Left lobe of liver (tissue), 2 donors: ENCODE results near the gene PPP1R9B. TPM values are rescaled to one million over a fixed set of nuclear protein-coding genes. Genes with fewer than 3 reads are reported as not detected.

Experiments
- ATAC-seq: fragments of 200-7000 bp; cut with Tn5 transposase; one replicate; pipeline ENCODE4 v1.9.1; 2020; ENCODE audit warnings: mild to moderate bottlenecking, moderate library complexity
- DNase-seq: peaks from one replicate; pipeline ENCODE4 v3.0.0-alpha.2; 2020; ENCODE audit warnings: low spot score
- total RNA-seq: library from RNA; stranded (reverse); gene quantifications from one replicate; pipeline ENCODE4 v1.2.1, GENCODE V29; 2021
- donor health status: DM: no; HTN: no; CAD: no; lungs with moderate emphysema.
- donor health status: DM: no; HTN: yes; CAD: no.

The PPP1R9B gene
- total RNA-seq, 1 donor from 2014 or later, result 18.1 TPM

DNA sequence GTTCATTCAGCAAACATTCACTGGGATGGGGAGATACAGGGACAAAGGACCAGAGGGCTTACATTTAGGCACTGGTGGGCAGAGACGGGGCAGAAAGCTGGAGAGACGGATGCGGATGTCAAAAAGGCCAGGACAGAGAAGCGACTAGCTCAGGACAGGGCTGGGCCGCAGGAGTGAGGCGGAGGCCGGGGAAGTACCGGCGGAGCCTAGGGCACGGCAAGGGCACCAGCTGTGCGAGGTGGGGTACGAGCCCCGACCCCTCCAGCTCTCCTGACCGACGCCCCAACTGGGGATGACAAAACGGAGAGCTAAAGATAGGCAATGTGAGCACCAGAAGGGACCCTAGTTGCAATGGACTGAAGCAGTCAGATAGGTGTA, 11.4 kb upstream of the PPP1R9B start:
- DNase-seq, result no peak
- no peak for ATAC-seq

DNA sequence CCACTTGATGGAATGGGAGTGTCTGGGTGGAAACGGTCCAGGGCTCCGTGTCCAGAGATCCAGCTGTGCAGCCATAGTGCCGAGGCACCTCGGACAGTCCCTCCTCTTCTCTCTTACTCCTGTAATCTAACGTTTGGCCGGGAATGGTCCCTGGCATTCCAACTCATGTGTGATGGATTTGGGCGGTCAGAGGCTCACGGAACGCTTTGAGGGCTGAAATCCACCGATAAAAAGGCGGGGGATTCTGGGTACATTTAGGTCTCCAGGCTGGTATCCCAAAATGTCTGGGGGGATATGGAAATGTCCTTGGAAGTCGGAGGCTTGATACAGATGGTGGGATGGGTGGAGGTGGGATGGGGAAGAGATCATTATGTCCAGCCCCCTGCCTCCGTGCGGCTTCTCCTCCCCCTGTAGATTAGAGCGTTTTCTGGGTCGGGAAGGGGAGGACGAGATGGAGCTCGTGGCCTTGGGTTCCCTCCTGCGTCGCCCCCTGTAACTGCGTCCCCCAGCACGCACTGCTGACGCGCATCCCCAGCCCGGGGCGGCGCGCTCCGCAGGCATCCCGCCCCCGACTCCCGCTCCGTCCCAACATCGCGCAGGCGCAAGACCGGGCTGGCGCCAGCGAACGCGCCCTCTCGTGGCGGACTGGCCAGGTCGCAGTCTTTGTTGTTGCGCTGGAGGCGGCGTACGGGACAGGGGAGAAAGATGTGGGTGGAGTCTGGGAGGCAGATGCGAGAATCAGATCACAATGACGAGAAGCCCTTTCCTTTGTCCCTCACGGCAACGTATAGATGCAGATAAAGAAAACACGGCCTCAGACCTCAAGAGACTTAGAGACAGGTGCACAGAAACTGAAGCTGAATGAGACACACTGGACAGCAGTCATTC, 10.8 kb upstream of the PPP1R9B start:
- peak; percentile 91 for DNase-seq
- peak; percentile 99 for ATAC-seq

DNA sequence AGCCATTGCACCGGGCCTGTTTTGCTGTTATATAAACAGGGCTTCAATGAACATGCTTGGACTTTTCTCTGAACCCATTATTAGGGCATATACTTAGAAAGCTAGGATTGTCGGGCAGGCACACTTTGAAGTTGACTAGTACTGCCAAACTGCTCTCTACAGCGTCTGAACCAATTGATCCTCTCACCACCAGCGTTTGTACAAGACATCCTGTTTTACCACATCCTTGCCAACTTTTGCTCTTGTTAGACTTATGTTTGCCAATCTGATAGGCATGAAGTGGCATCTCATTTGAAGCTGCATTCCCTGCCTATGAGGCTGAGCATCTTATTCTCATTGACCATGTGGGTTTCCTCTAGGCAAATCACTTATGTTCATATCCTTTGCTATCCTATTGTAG, 7.4 kb upstream of the PPP1R9B start:
- no peak for ATAC-seq
- DNase-seq, result no peak

DNA sequence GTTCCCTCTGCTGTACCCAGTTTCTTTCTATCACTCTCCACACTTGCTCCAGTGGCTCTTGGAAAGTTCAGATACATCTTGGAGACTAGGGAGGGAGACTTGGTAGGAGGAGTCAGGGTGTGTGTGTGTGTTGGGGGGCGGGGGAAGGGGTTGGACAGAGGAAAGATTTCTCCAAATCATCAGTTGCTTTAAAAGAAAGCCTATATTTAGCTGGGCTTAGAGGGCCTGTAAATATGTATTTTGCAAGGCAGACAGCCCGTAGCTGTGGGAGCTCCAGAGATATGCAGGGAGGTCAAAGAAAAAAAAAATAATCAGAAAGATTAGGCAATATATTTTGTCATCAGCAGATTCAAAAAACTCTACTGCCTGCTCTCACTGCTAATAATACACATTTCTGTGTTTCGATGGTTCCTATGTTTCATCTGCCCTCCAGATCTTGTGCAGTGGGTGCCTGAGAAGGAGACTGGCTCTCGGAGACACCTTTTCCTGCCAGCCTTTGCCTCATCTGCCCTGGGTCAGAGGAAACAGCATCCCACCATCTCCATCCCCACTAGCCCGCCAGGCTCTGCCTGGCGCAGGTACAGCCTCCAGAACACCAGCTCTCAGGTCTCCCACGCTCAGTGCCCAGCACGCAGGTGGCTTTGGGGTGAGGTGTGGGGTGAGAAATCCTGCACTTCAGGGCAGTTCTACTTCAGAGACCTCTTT, 4.8 kb upstream of the PPP1R9B start:
- ATAC-seq, result no peak
- no peak for DNase-seq

DNA sequence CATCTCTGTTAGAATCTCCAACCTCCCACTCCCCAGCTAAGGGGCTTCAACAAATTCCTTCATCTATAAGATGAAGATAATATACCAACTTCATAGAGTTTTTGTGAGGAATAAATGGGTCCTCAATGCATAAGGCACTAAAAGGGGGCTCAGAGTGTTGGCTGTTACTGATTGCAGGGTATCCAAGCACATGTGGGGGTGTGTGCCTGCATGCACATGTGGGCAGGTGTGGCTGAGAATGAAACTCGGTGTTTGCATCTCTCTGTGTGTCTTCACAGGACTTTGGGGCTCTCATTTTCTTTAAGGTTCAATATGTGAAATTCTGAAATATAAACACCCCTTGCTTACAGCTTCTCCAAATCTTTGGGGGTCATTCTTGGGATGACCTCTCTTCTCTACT, 4.1 kb upstream of the PPP1R9B start:
- DNase-seq, result no peak
- no peak for ATAC-seq

DNA sequence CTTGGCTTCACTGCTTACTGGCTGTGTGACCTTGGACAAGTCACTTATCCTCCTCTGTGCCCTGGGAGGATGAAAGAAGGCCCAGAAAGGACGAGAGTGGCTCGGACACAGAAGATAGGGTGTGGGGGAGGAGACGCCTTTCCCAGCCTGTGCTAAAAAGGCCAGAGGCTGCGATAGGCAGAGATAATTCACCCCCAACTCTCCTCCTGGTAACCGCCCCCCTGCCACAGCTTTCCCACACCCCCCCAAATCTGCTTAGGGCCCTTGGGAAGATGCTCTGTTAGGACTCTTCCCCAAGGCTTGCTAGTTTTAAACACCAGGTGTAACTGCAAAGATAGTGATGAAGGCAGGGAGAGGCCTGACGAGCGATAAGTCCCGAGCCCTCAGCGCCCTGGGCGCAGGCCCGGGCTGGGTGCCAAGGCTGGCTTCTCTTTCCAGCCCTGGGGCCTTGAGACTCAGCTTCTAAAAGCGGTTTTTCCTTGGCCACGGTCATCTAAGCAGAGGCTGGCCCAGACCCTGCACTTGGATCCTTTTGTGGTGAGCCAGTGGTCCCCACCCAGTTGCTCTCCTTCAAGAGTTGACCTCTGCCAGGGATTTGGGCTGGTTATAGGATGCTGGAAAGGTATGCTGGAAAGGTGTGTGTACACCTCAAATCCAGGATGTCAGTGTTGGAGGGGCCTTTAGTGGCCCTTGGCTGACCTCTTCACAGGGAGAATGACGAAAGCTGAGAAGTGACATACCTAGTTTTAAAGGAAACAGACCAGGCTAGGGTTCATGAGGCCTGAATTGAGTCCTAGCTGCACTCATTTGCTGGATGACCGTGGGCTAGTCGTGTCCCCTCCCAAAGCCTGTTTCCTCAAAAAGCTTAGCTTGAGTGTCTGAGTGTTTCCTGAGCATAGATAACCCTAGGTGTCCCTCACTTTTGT, 3.4 kb upstream of the PPP1R9B start:
- ATAC-seq (no peak), DNase-seq (no peak)

DNA sequence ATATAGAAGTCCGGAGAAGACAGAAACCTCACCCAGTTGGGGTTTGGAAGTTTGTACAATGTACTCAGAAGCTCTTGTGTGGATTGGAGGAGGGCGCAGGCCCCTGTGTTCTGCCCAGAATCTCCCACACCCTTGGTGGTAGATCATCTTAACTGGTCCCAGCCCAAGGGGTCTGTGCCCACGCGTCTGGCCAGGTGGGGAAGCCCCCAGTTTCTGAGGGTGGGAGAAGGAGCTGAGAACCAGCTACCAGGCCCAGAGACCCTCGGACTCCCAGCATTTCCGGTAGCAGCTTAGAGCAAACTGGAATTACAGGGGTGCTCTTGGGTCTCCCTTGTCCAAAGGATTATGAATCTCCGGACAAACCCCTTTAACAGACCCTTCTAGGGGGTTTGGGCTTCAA, 2.3 kb upstream of the PPP1R9B start:
- no peak for DNase-seq
- no peak for ATAC-seq

DNA sequence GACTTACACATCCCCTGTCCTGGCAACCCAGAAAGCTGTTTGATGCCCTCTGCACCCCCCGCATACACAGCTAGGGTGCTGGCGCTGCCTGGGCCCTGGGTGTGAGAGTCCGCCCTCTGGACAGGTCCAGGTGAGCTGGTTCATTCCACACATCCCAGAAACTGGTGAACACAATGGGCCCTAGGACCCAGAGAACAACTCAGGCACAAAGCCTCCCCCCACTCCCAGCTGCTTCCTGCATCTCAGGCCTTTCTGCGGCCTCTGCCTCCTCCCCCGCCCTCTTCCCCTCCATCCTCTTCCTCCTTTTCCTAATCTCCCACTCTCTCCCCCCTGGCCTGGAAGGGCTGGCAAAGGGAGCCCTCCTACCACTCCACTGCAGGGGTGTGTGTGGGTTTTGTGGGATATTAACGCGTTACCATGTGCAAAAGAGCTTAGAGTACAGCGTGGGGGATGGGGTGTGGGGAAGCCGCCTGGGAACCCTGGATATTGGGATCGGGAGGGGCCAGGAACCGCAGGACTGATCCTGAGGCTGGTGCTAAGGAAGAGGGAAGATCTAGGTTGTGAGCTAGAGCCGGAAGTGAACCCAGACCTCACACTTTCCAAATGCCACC, 1.6 kb upstream of the PPP1R9B start:
- DNase-seq (peak; percentile 81), ATAC-seq (peak; percentile 47)

DNA sequence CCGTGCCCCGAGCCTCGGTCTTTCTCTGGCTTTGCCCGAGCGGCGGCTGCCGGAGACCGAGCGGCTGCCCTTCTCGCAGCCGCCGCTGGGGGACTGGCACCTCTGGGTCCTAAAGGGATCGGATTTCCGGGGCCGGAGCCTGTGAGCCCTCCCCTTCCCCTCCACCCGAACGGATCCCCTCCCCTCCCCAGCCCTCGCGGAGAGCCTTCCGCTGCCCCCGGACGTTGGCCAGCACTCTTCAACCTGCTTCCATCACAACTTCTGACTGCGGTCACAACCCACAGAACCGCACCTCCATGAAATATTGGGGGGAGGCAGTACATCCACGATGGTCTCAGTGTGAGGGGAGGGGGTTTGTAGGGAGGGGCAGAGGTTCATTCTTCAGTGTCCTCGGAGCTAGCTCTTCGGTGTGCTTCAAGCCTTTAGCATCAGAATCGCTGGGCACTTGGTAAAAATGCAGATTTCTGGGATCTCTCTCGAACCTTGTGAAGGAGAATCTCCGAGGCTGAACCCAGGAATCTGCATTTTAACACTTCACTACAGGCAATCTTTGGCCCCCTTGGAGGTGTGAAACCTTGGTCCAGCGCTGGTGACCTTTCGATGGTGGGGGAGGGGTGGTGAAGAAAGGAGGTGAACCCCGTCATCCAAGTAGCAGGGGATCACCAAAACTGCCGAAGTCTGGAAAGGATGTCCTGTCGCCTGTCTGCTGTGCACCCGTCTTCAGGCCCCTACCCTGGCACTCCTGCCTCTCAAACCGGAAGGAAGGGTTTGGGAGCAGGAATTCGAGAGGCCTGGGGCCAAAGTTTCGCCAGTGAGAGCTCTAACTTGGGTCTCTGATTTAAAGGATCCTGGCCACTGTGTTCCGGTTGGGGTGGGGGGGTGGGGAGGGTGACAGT, 812 bp upstream of the PPP1R9B start:
- DNase-seq (peak; percentile 89), ATAC-seq (peak; percentile 61)

DNA sequence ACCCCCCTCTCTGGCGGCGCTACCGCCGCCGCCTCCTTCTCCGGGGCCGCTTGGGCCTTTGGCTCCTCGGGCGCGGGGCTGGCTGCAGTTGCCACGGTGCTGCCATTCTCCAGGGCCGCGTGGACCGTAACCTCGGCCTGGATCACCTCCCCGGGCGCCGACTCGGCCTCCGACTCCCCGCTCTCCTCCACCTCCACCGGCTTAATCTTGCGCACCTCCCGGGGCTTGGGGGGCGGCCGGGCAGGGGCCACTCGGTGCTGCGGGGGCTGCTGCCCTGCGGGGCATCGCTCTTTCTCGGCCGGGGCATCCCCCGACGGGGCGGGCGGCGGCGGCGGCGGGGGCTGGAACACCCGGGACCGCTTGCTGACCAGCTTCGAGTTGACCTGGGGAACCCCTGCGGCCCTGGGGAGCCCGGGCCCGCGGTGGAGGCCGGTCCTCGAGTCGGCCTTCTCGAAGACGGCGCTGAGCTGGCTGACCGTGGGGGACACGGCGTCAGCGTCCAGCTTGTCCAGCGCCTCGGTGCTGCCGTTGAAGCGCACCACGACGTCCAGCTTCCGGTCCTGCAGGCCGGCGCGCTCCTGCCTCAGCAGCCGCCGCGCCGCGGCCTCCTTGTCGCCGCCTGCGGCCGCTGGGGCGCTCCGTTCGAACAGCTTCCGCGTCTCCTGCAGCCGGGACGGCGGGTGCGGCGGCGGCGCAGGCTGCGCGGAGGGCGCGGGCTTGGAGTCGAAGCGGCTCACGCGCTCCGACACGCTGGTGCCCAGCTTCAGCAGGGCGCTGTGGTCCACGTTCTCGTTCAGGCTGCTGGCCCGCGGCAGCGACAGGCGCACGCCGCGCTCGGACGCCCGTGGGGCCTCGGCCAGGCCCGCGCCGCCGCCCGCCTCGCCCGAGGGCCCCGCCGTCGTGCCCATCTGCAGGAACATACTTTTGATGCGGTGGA, 792 bp downstream of the PPP1R9B start:
- DNase-seq (peak; percentile 73), ATAC-seq (peak; percentile 15)

DNA sequence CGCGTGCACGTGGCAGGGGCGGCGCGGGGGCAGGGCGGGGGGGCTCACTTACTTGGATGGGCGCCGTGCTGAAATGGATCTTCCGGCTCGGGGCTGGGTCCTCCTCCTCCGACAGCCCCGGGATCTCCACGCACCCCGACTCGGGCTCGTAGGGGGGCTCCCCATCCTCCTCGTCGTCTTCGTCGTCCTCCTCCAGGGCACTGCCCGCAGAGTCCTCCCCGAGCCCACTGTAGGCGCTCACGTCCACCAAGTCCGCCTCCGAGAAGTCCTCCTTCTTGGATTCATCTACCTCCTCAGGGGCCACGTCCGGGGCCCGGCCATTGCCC, 1.4 kb downstream of the PPP1R9B start:
- DNase-seq (no peak), ATAC-seq (no peak)

DNA sequence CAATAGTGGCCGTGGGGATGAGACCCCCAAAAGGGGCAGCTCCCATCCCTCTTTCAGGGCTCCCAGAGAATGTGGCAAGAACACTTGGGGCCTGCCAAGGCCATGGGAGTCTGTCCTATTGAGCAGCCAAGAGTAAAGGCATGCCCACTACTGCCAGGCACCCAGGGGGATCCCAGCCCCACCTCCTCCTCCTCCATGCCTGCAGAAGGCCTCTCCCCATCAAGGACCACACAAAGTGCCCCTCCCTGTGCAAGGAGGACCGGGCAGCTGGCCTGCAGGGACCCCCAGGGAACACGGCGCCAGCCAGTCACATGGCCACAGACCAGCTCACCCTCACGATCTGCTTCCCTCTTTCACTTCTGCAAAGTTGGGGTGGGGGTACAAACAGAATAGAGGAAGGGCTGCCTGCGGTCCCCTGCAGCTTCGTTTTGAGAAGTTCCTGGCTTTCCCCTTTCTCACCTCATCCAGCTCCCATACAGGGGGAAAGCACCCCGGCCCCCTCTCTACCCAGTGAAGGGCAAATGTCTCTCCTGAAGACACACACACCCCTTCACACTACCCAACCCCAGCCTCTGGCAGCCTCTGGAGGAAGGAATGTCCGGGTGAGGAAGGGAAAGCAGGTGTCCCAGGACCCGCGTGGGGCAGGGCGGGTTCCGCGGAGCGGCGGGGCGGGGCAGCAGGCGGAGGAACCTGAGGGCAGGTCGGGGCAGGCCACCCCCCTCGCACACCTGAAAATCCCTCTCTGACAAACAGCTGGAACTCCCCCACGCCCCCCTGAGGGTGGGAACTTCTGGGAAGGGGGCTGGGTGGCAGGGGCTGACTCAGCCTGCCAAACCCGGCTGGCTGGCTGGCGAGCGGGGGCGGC, 2.0 kb downstream of the PPP1R9B start:
- ATAC-seq (peak; percentile 13), DNase-seq (peak; percentile 79)

DNA sequence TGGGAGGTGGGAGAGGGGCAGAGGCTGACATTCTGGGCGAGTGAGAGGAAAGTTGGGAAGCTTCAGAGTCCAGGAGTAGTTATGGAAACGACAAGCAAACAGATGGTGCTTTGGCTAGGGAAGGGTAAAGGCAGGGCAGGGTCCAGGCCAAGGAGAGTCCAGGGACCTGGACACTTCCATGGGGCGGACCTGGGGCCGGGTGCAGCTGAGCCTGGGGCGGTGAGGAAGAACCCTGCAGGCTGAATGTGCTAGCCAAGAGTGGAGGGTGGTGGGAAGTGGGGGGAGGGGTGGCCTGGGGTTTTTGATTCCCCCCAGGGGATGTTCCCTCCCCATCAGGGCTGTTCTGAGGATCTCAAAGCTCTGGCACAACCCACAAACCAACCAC, 2.6 kb downstream of the PPP1R9B start:
- peak; percentile 51 for ATAC-seq
- peak; percentile 87 for DNase-seq

DNA sequence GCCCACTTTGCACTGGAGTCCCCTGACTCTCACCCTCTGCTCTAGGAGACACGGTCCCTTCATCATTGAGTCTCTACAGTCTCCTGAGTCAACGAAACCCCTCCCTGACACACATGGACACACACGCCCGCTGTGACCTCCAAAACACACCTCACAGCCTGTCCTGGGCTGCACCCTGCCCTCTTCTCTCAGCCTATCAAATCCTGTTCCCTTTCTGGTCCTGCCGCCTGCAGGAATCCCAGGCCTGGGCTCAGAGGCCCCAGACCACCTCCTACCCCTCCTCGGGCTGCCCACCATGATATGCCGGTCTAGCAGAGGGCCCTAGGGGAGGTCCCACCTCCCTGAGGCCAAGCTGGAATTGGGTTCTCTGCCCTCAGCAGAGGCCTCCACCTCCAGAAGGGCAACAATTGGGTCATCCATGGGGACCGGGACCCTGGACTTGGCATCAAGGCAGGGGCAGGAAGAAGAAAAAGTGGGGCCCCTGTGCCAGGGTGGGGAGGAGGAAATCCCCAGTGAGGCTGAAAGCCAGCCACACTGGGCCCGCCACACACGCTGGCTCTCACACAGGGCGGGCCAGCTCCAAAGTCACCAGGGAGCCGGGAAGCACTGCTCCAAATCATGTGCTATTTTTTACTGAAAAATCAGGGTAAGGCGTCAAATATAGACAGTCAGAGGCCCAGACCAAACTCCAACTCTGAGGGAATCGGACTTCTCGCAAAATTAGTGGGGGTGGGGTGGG, 3.4 kb downstream of the PPP1R9B start:
- peak; percentile 14 for ATAC-seq
- DNase-seq, result peak; percentile 65

DNA sequence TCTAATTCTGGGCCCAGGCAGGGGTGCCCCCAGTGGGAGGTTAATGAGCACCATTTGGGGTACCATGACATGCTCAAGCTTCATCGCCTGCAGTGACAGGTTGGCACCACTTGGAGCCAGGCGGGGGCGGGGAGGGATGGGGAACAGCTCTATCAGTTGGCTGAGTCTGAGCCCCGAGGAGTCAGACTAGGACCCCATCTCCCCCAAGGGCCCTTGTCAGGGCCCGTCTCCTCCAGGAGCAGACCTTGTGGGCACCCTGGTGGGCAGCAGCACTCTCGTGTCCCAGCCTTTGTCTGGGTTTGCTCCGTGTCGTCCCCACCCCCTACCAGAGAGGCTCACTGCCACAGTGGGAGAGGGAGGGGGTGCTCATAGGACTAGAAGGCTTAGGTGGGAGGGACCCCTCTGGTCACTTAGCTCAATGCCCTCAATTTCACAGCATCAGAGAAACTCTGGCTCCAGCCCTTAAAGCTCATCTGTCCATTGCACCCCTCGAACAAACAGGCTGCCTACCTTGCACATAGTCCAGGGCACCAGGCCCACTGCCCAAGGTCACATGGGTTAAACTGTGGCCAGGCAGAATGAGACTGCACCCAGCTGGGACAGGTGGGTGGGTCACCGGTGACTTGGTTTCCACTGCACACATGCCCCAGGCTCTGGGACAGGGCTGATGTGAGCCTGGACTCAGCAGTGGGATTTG, 4.1 kb downstream of the PPP1R9B start:
- ATAC-seq, result no peak
- peak; percentile 72 for DNase-seq

DNA sequence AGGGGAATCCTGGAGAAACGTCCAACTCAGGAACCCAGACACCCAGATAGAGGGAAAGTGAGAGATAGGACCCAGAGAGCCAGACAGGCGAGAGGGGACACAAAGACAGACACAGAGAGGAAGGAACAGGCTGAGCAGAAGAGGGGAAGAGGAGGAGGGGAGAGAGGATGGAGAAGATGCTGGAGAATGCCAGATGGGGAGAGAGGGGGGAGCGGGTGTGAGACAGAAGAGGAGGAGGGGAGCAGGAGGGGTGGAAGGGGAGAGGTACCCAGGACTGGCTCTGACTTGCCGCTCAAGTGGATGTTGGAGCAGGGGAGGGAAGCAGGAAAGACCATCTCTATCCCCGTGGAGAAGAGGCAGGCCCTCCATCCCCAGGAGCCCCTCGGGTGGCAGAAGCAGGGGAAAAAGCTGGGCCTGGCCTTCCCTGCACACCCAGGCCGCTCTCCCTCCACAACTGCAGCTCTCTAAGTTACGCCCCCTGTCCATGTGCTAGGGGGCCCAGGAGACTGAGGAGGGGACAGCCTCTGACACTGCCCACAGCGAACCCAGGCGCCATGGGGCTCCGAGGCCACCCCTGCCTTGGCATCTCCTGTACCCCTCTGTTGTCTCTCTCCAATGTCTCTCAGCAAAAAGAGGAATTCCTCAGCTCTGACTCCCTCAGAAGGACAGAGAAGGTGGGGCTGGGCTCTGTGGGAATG, 4.8 kb downstream of the PPP1R9B start:
- DNase-seq (no peak), ATAC-seq (no peak)
